ENCODE data around the gene ZNF808. TPM values are rescaled to one million over a fixed set of nuclear protein-coding genes. Genes with fewer than 3 reads are reported as not detected.
"Not testable (repeated sequence)": the region's sequence is repeated elsewhere in the genome, so short reads cannot be mapped to it uniquely, and the experiment has no call there.

ZNF808 gene
- total RNA-seq, 1 experiment from 2014 or later: 15.2 TPM

- no peak overlapping the region for H3K4me3 ChIP-seq (ENCODE audit: insufficient read depth, low read depth, low read length)
- DNase-seq: no peak
- no peaks in the 10 kb centered on the region for H3K36me3 ChIP-seq (replicated peaks; ENCODE audit: control insufficient read depth, insufficient read depth, low read length)
- H3K27me3 ChIP-seq (ENCODE audit: control insufficient read depth, insufficient read depth, low read length): no peaks in the 10 kb centered on the region
Measured at GRCh38 chr19:52520013-52520412, 7.5 kb upstream of the ZNF808 start.

- Histone ChIP-seq H3K27me3 (ENCODE audit: control insufficient read depth, insufficient read depth, low read length) (no peaks in the 10 kb centered on the region), H3K4me3 (ENCODE audit: insufficient read depth, low read depth, low read length) (no peak overlapping the region), H3K36me3 (replicated peaks; ENCODE audit: control insufficient read depth, insufficient read depth, low read length) (no peaks in the 10 kb centered on the region)
- DNase-seq: peak; percentile 82
Measured at GRCh38 chr19:52522551-52522950, 4.9 kb upstream of the ZNF808 start.

- Histone ChIP-seq H3K27me3 (ENCODE audit: control insufficient read depth, insufficient read depth, low read length) (no peaks in the 10 kb centered on the region), H3K4me3 (ENCODE audit: insufficient read depth, low read depth, low read length) (no peak overlapping the region), H3K36me3 (replicated peaks; ENCODE audit: control insufficient read depth, insufficient read depth, low read length) (no peaks in the 10 kb centered on the region)
- DNase-seq: no peak
Measured at GRCh38 chr19:52524086-52524485, 3.4 kb upstream of the ZNF808 start.

- H3K27me3 ChIP-seq (ENCODE audit: control insufficient read depth, insufficient read depth, low read length): no peaks in the 10 kb centered on the region
- no peaks in the 10 kb centered on the region for H3K36me3 ChIP-seq (replicated peaks; ENCODE audit: control insufficient read depth, insufficient read depth, low read length)
- peak overlapping the region; percentile 89 for H3K4me3 ChIP-seq (ENCODE audit: insufficient read depth, low read depth, low read length)
- DNase-seq: peak; percentile 68
Measured at GRCh38 chr19:52527956-52528351, 486 bp downstream of the ZNF808 start.

GRCh38 chr19:52532480-52532879, 5.0 kb downstream of the ZNF808 start:
- Histone ChIP-seq H3K4me3 (ENCODE audit: insufficient read depth, low read depth, low read length) (no peak overlapping the region), H3K27me3 (ENCODE audit: control insufficient read depth, insufficient read depth, low read length) (no peaks in the 10 kb centered on the region), H3K36me3 (replicated peaks; ENCODE audit: control insufficient read depth, insufficient read depth, low read length) (no peaks in the 10 kb centered on the region)
- DNase-seq: no peak

GRCh38 chr19:52533901-52534300, 6.4 kb downstream of the ZNF808 start:
- Histone ChIP-seq H3K27me3 (ENCODE audit: control insufficient read depth, insufficient read depth, low read length) (no peaks in the 10 kb centered on the region), H3K36me3 (replicated peaks; ENCODE audit: control insufficient read depth, insufficient read depth, low read length) (no peaks in the 10 kb centered on the region), H3K4me3 (ENCODE audit: insufficient read depth, low read depth, low read length) (no peak overlapping the region)
- DNase-seq: no peak

- not testable (repeated sequence) for H3K27me3 ChIP-seq (ENCODE audit: control insufficient read depth, insufficient read depth, low read length); H3K36me3 ChIP-seq (replicated peaks; ENCODE audit: control insufficient read depth, insufficient read depth, low read length); DNase-seq
- peak overlapping the region; percentile 44 for H3K4me3 ChIP-seq (ENCODE audit: insufficient read depth, low read depth, low read length)
Measured at GRCh38 chr19:52535385-52535770, 7.9 kb downstream of the ZNF808 start.

GRCh38 chr19:52535771-52536447, 8.4 kb downstream of the ZNF808 start:
- H3K36me3 ChIP-seq (replicated peaks; ENCODE audit: control insufficient read depth, insufficient read depth, low read length): no peaks in the 10 kb centered on the region
- H3K4me3 ChIP-seq (ENCODE audit: insufficient read depth, low read depth, low read length): peak overlapping the region; percentile 57
- H3K27me3 ChIP-seq (ENCODE audit: control insufficient read depth, insufficient read depth, low read length): no peaks in the 10 kb centered on the region
- peak; percentile 85 for DNase-seq

GRCh38 chr19:52536448-52536800, 9.0 kb downstream of the ZNF808 start:
- Histone ChIP-seq H3K27me3 (ENCODE audit: control insufficient read depth, insufficient read depth, low read length) (no peaks in the 10 kb centered on the region), H3K4me3 (ENCODE audit: insufficient read depth, low read depth, low read length) (peak overlapping the region; percentile 57), H3K36me3 (replicated peaks; ENCODE audit: control insufficient read depth, insufficient read depth, low read length) (no peaks in the 10 kb centered on the region)
- no peak for DNase-seq

- not testable (repeated sequence) for H3K27me3 ChIP-seq (ENCODE audit: control insufficient read depth, insufficient read depth, low read length); DNase-seq; H3K36me3 ChIP-seq (replicated peaks; ENCODE audit: control insufficient read depth, insufficient read depth, low read length); H3K4me3 ChIP-seq (ENCODE audit: insufficient read depth, low read depth, low read length)
Measured at GRCh38 chr19:52538815-52539214, 11.3 kb downstream of the ZNF808 start.

- H3K36me3 ChIP-seq (replicated peaks; ENCODE audit: control insufficient read depth, insufficient read depth, low read length); DNase-seq; H3K27me3 ChIP-seq (ENCODE audit: control insufficient read depth, insufficient read depth, low read length); H3K4me3 ChIP-seq (ENCODE audit: insufficient read depth, low read depth, low read length): not testable (repeated sequence)
Measured at GRCh38 chr19:52541176-52541575, 13.7 kb downstream of the ZNF808 start.

- H3K4me3 ChIP-seq (ENCODE audit: insufficient read depth, low read depth, low read length): no peak overlapping the region
- peaks cover 5% of the 10 kb centered on the region for H3K36me3 ChIP-seq (replicated peaks; ENCODE audit: control insufficient read depth, insufficient read depth, low read length)
- H3K27me3 ChIP-seq (ENCODE audit: control insufficient read depth, insufficient read depth, low read length): no peaks in the 10 kb centered on the region
- DNase-seq: no peak
Measured at GRCh38 chr19:52541608-52542007, 14.1 kb downstream of the ZNF808 start.

- not testable (repeated sequence) for DNase-seq; H3K27me3 ChIP-seq (ENCODE audit: control insufficient read depth, insufficient read depth, low read length); H3K4me3 ChIP-seq (ENCODE audit: insufficient read depth, low read depth, low read length); H3K36me3 ChIP-seq (replicated peaks; ENCODE audit: control insufficient read depth, insufficient read depth, low read length)
Measured at GRCh38 chr19:52542541-52542940, 15.1 kb downstream of the ZNF808 start.

GRCh38 chr19:52542984-52543664, 15.7 kb downstream of the ZNF808 start:
- no peak for DNase-seq
- Histone ChIP-seq H3K27me3 (ENCODE audit: control insufficient read depth, insufficient read depth, low read length) (no peaks in the 10 kb centered on the region), H3K36me3 (replicated peaks; ENCODE audit: control insufficient read depth, insufficient read depth, low read length) (peaks cover 5% of the 10 kb centered on the region), H3K4me3 (ENCODE audit: insufficient read depth, low read depth, low read length) (no peak overlapping the region)

GRCh38 chr19:52554216-52554971, 26.9 kb downstream of the ZNF808 start:
- no peaks in the 10 kb centered on the region for H3K27me3 ChIP-seq (ENCODE audit: control insufficient read depth, insufficient read depth, low read length)
- no peak for DNase-seq
- no peak overlapping the region for H3K4me3 ChIP-seq (ENCODE audit: insufficient read depth, low read depth, low read length)
- peaks cover 14% of the 10 kb centered on the region for H3K36me3 ChIP-seq (replicated peaks; ENCODE audit: control insufficient read depth, insufficient read depth, low read length)
